ENCODE results near the gene SNX10. TPM values are rescaled to one million over a fixed set of nuclear protein-coding genes. Genes with fewer than 3 reads are reported as not detected.

The SNX10 gene
- total and polyA plus RNA-seq, 7 donors = 1.7 to 8.2 (median 4.9) TPM

DNA sequence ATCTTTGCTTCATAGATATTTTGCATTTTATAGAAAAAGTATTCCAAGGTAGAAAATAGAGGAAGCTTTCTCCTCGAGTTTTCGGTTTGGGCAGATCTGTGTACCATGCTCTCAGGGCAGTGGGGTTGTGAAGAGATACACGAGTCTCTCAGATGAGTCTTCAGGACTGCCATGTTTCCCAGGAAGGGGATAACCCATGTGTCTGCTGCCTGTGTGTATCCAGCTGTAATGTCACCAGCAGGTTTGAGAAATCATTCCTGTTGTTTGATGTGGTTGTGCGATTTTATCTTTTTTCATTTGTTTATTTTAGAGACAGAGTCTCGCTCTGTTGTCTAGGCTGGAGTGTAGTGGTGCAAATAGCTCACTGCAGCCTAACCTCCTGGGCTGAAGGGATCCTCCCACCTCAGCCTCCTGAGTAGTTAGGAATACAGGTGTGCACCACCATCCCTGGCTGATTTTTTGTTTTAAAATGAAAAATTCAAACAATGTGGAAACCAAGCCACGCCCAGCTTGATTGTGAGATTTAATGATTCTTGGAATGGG is 48.9 kb downstream of the SNX10 start:
- 86 to 88% methylated on average over 6 of the region's 6 CpGs for WGBS, 2 donors
- Histone ChIP-seq H3K4me3 (no peak overlapping the region), H3K36me3 (no peaks in the 10 kb centered on the region), H3K27ac (no peak overlapping the region), H3K27me3 (no peaks in the 10 kb centered on the region), H3K4me1 (no peaks in the 10 kb centered on the region), H3K9me3 (no peaks in the 10 kb centered on the region)
- intact Hi-C loops (cut with DNase I) = no loop called here
- no peak for DNase-seq
- no peak for TF ChIP-seq EP300 (IDR thresholded peaks at IDR 0.05)
- TF ChIP-seq, protein P1, sequence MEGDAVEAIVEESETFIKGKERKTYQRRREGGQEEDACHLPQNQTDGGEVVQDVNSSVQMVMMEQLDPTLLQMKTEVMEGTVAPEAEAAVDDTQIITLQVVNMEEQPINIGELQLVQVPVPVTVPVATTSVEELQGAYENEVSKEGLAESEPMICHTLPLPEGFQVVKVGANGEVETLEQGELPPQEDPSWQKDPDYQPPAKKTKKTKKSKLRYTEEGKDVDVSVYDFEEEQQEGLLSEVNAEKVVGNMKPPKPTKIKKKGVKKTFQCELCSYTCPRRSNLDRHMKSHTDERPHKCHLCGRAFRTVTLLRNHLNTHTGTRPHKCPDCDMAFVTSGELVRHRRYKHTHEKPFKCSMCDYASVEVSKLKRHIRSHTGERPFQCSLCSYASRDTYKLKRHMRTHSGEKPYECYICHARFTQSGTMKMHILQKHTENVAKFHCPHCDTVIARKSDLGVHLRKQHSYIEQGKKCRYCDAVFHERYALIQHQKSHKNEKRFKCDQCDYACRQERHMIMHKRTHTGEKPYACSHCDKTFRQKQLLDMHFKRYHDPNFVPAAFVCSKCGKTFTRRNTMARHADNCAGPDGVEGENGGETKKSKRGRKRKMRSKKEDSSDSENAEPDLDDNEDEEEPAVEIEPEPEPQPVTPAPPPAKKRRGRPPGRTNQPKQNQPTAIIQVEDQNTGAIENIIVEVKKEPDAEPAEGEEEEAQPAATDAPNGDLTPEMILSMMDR (IDR thresholded peaks at IDR 0.05) = no peak
- no peak for TF ChIP-seq POLR2A (IDR thresholded peaks at IDR 0.05)
- no peak for TF ChIP-seq POLR2AphosphoS5 (IDR thresholded peaks at IDR 0.05)

DNA sequence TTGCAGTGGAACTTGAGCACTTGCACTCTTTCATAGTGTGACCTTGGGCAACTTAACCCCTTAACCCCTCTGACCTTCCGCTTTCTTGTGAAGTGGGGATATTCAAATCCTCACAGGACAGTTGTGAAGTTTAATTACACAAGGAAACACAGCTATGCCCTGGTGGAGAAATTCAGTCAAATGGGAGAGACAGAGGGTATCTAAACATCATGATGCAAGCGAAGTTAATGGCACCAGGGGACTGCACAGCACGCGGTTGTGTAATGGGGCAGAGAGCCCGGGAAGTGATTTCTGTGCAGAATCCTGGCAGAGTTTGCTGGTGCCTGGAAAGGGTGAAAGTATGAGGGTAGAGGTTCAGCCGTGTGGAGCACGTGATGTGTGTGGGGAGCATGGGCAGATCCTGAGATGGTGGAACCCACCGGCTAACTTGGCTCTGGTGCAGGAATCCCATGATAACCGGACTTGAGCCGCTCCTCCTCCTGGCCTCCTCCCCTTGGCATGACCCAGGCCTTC is 51.7 kb downstream of the SNX10 start:
- no peaks in the 10 kb centered on the region for H3K27me3 ChIP-seq
- no peaks in the 10 kb centered on the region for H3K4me1 ChIP-seq
- intact Hi-C loops (cut with DNase I) = no loop called here
- DNase-seq = no peak
- 93 to 96% methylated on average over 10 of the region's 10 CpGs for WGBS, 2 donors
- no peaks in the 10 kb centered on the region for H3K9me3 ChIP-seq
- no peak overlapping the region for H3K27ac ChIP-seq
- no peaks in the 10 kb centered on the region for H3K36me3 ChIP-seq
- TF ChIP-seq POLR2AphosphoS5 (IDR thresholded peaks at IDR 0.05) (no peak), EP300 (IDR thresholded peaks at IDR 0.05) (no peak), POLR2A (IDR thresholded peaks at IDR 0.05) (no peak)
- TF ChIP-seq, protein P1 (IDR thresholded peaks at IDR 0.05) = no peak
- no peak overlapping the region for H3K4me3 ChIP-seq

DNA sequence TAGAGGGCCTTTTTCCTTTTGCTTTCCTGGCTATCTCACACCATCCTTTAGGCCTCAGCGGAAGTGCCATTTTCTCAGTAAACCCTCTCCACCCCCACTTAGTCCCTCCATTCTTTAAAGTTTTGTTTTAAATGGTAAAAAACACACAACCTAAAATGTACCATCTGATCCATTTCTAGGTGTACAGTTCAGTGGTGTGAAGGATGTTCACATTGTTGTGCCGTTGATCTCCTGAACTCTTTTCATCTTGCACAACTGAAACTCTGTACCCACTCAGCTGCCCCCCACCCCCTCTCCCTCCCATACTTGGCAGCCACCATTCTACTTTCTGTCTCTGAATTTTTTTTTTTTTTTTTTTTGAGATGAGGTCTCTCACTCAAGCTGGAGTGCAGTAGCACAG is 52.2 kb downstream of the SNX10 start:
- Histone ChIP-seq H3K4me1 (no peaks in the 10 kb centered on the region), H3K27ac (no peak overlapping the region), H3K4me3 (no peak overlapping the region), H3K27me3 (no peaks in the 10 kb centered on the region), H3K36me3 (no peaks in the 10 kb centered on the region), H3K9me3 (no peaks in the 10 kb centered on the region)
- WGBS, 2 donors = 88 to 97% methylated on average over 2 of the region's 2 CpGs
- intact Hi-C loops (cut with DNase I) = no loop called here
- TF ChIP-seq, protein P1 (IDR thresholded peaks at IDR 0.05) = no peak
- TF ChIP-seq EP300 (IDR thresholded peaks at IDR 0.05) = no peak
- TF ChIP-seq POLR2A (IDR thresholded peaks at IDR 0.05) = no peak
- TF ChIP-seq POLR2AphosphoS5 (IDR thresholded peaks at IDR 0.05) = no peak
- no peak for DNase-seq

DNA sequence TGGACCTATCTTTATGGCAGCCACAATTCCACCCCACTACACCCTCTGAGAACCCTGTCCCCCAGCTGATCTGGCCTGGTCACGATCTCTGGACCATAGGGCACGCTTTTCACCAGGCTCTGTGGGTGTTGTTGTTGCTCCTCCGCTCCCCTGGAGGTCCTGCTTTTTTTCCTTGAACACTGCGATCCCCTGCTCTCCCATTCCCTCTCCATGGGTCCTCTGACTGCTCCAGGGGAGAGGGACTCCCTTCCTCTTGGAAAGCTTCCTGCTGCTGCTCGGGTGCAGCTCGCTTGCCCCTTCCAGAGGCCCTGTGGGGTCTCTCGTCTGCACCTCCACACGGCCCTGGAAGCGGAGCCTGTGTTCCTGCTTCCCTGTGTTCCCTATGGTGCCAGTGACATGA is 53.5 kb downstream of the SNX10 start:
- Histone ChIP-seq H3K4me1 (no peaks in the 10 kb centered on the region), H3K27me3 (no peaks in the 10 kb centered on the region), H3K9me3 (no peaks in the 10 kb centered on the region), H3K36me3 (no peaks in the 10 kb centered on the region), H3K27ac (no peak overlapping the region), H3K4me3 (no peak overlapping the region)
- DNase-seq = no peak
- TF ChIP-seq POLR2A (IDR thresholded peaks at IDR 0.05) = no peak
- TF ChIP-seq, protein P1 (IDR thresholded peaks at IDR 0.05) = no peak
- WGBS, 2 donors = 83 to 92% methylated on average over 9 of the region's 9 CpGs
- intact Hi-C loops (cut with DNase I) = no loop called here

DNA sequence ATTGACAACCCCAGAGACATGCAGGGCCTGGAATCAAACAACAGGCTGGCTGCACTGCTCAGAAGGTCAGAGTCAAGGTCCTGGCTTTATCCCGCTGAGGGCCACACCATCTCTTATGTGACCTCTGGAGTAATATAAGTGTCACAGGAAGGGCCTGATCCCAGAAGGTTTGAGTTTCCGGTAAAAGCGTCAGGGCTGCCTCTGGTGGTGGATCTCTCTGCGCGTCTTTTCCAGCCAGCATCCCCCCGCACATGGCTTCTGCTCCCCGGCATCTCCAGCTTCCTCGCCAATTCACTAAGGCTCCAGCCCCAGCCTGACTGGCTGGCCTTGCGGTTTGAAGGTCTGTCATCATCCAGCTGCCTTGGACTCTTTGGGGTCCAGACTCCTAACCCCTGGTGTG is 54.2 kb downstream of the SNX10 start:
- H3K27me3 ChIP-seq = no peaks in the 10 kb centered on the region
- no peak overlapping the region for H3K4me3 ChIP-seq
- no peaks in the 10 kb centered on the region for H3K9me3 ChIP-seq
- no peaks in the 10 kb centered on the region for H3K4me1 ChIP-seq
- 95 to 96% methylated on average over 9 of the region's 9 CpGs for WGBS, 2 donors
- H3K27ac ChIP-seq = no peak overlapping the region
- no peak for DNase-seq
- H3K36me3 ChIP-seq = no peaks in the 10 kb centered on the region
- TF ChIP-seq POLR2A (IDR thresholded peaks at IDR 0.05) (no peak), POLR2AphosphoS5 (IDR thresholded peaks at IDR 0.05) (no peak), EP300 (IDR thresholded peaks at IDR 0.05) (no peak)
- TF ChIP-seq, protein P1 (IDR thresholded peaks at IDR 0.05) = no peak
- intact Hi-C loops (cut with DNase I) = no loop called here
